H9 (cell line): ENCODE measurements around the gene ADH7. TPM values are rescaled to one million over a fixed set of nuclear protein-coding genes. Genes with fewer than 3 reads are reported as not detected.

Experiments
- DNase-seq: peaks from one replicate; pipeline ENCODE4 v3.0.0-alpha.2; 2017
- H2AFZ ChIP-seq: one replicate; pipeline ENCODE4 v1.6.1; 2013; ENCODE audit warnings: mild to moderate bottlenecking, low read length, control low read depth, moderate library complexity
- H2AK5ac ChIP-seq: 2 replicates; pipeline ENCODE4 v1.6.1; 2013; ENCODE audit warnings: low read length, control low read depth, mixed read lengths; ENCODE audit not compliant: insufficient read length
- H2BK120ac ChIP-seq: one replicate; pipeline ENCODE4 v1.6.1; 2013; ENCODE audit warnings: low read depth, mild to moderate bottlenecking, low read length, control low read depth, inconsistent platforms; ENCODE audit not compliant: poor library complexity, severe bottlenecking
- H2BK12ac ChIP-seq: 2 replicates; pipeline ENCODE4 v1.6.1; 2013; ENCODE audit warnings: low read length, control low read depth, mixed read lengths, low read depth; ENCODE audit not compliant: insufficient read length
- H2BK15ac ChIP-seq: 2 replicates; pipeline ENCODE4 v1.6.1; 2013; ENCODE audit warnings: low read depth, low read length, control low read depth
- H2BK20ac ChIP-seq: one replicate; pipeline ENCODE4 v1.6.1; 2013; ENCODE audit warnings: low read depth, mild to moderate bottlenecking, low read length, control low read depth, inconsistent platforms; ENCODE audit not compliant: poor library complexity, severe bottlenecking
- H2BK5ac ChIP-seq: 2 replicates; pipeline ENCODE4 v1.6.1; 2013; ENCODE audit warnings: low read length, control low read depth, mixed read lengths; ENCODE audit not compliant: insufficient read length
- H3K14ac ChIP-seq: 2 replicates; pipeline ENCODE4 v1.6.1; 2013; ENCODE audit warnings: low read length, control low read depth; ENCODE audit not compliant: insufficient read depth
- H3K18ac ChIP-seq: 2 replicates; pipeline ENCODE4 v1.6.1; 2013; ENCODE audit warnings: low read depth, mild to moderate bottlenecking, mixed read lengths, low read length, control low read depth; ENCODE audit not compliant: insufficient read length
- H3K23ac ChIP-seq: 2 replicates; pipeline ENCODE4 v1.6.1; 2013; ENCODE audit warnings: low read length, control low read depth, mixed read lengths, low read depth; ENCODE audit not compliant: insufficient read length
- H3K23me2 ChIP-seq: 2 replicates; pipeline ENCODE4 v1.6.1; 2013; ENCODE audit warnings: low read depth, mild to moderate bottlenecking, mixed read lengths, low read length, control low read depth; ENCODE audit not compliant: insufficient read length, poor library complexity, severe bottlenecking
- H3K27ac ChIP-seq: 2 replicates; pipeline ENCODE4 v1.5.1; 2013; ENCODE audit warnings: low read length, control low read depth, mixed read lengths, low read depth; ENCODE audit not compliant: insufficient read length
- H3K27me3 ChIP-seq: 2 replicates; pipeline ENCODE4 v1.6.1; 2013; ENCODE audit warnings: low read length, control low read depth, inconsistent platforms; ENCODE audit not compliant: insufficient read depth
- H3K4ac ChIP-seq: 2 replicates; pipeline ENCODE4 v1.6.1; 2013; ENCODE audit warnings: low read depth, mild to moderate bottlenecking, control low read depth, inconsistent platforms, low read length, moderate library complexity
- H3K4me1 ChIP-seq: 2 replicates; pipeline ENCODE4 v1.6.1; 2013; ENCODE audit warnings: low read length, control low read depth, inconsistent platforms; ENCODE audit not compliant: insufficient read depth
- H3K4me2 ChIP-seq: 2 replicates; pipeline ENCODE4 v1.6.1; 2013; ENCODE audit warnings: low read length, control low read depth, mixed read lengths; ENCODE audit not compliant: insufficient read length, insufficient read depth
- H3K56ac ChIP-seq: 2 replicates; pipeline ENCODE4 v1.6.1; 2013; ENCODE audit warnings: low read depth, mild to moderate bottlenecking, mixed read lengths, low read length, control low read depth; ENCODE audit not compliant: insufficient read length
- H3K79me1 ChIP-seq: 2 replicates; pipeline ENCODE4 v1.6.1; 2013; ENCODE audit warnings: low read depth, mild to moderate bottlenecking, moderate library complexity, low read length, control low read depth, inconsistent platforms; ENCODE audit not compliant: insufficient read depth, poor library complexity, severe bottlenecking
- H3K79me2 ChIP-seq: 2 replicates; pipeline ENCODE4 v1.6.1; 2013; ENCODE audit warnings: low read length, control low read depth, inconsistent platforms; ENCODE audit not compliant: insufficient read depth
- H3K9ac ChIP-seq: 2 replicates; pipeline ENCODE4 v1.6.1; 2013; ENCODE audit warnings: low read length, control low read depth, mixed read lengths; ENCODE audit not compliant: insufficient read length; ENCODE audit errors: extremely low read depth
- H3K9me3 ChIP-seq: one replicate; pipeline ENCODE4 v1.6.1; 2013; ENCODE audit warnings: low read depth, low read length, inconsistent platforms; ENCODE audit not compliant: control insufficient read depth
- H3T11ph ChIP-seq: one replicate; pipeline ENCODE4 v1.6.1; 2013; ENCODE audit warnings: mild to moderate bottlenecking, low read length, control low read depth, inconsistent platforms
- H4K20me1 ChIP-seq: one replicate; pipeline ENCODE4 v1.6.1; 2013; ENCODE audit not compliant: control insufficient read depth, insufficient read length, insufficient read depth
- H4K5ac ChIP-seq: 2 replicates; pipeline ENCODE4 v1.6.1; 2013; ENCODE audit warnings: low read depth, mild to moderate bottlenecking, mixed read lengths, low read length, control low read depth; ENCODE audit not compliant: insufficient read length
- H4K8ac ChIP-seq: replicated peaks from 2 replicates; pipeline ENCODE4 v1.6.1; 2013; ENCODE audit warnings: low read length, control low read depth, mixed read lengths, low read depth; ENCODE audit not compliant: insufficient read length
- H4K91ac ChIP-seq: 2 replicates; pipeline ENCODE4 v1.6.1; 2013; ENCODE audit warnings: low read depth, mild to moderate bottlenecking, moderate library complexity, mixed read lengths, low read length, control low read depth; ENCODE audit not compliant: insufficient read length
- H3K27ac Mint-ChIP-seq, 3 experiments: 2 replicates in 2 of 3; 3 replicates in 1 of 3; pipeline ENCODE4 v1.8.0; 2020 to 2021; ENCODE audit warnings: mixed read lengths in 3 of 3, mild to moderate bottlenecking in 1 of 3, moderate library complexity in 1 of 3
- H3K27me3 Mint-ChIP-seq: 2 replicates; pipeline ENCODE4 v1.8.0; 2021; ENCODE audit warnings: low read depth, mild to moderate bottlenecking, moderate library complexity, mixed read lengths
- H3K36me3 Mint-ChIP-seq, 3 experiments: 2 replicates in 2 of 3; 3 replicates in 1 of 3; pipeline ENCODE4 v1.8.0; 2020 to 2021; ENCODE audit warnings: low read depth in 3 of 3, mixed read lengths in 3 of 3; ENCODE audit not compliant: insufficient read depth in 1 of 3
- H3K4me1 Mint-ChIP-seq, 2 experiments: 2 replicates each; pipeline ENCODE4 v1.8.0; 2020; ENCODE audit warnings: mixed read lengths in 2 of 2
- H3K4me3 Mint-ChIP-seq, 2 experiments: 2 replicates in 1 of 2; 3 replicates in 1 of 2; pipeline ENCODE4 v1.8.0; 2020 to 2021; ENCODE audit warnings: mild to moderate bottlenecking in 2 of 2, mixed read lengths in 2 of 2, moderate library complexity in 1 of 2
- H3K9me3 Mint-ChIP-seq, 2 experiments: 2 replicates in 1 of 2; 3 replicates in 1 of 2; pipeline ENCODE4 v1.8.0; 2020; ENCODE audit warnings: mild to moderate bottlenecking in 2 of 2, mixed read lengths in 2 of 2, moderate library complexity in 1 of 2
- CTCF ChIP-seq: fragments of 200-600 bp; sonication (generic); conservative IDR thresholded peaks from 3 replicates; pipeline ENCODE4 v1.8.0; 2021; ENCODE audit warnings: antibody characterized with exemption, mild to moderate bottlenecking
- total RNA-seq: library from RNA; stranded (reverse); gene quantifications from 2 replicates; pipeline ENCODE4 v1.2.1, GENCODE V29; 2021

ADH7 gene
- total RNA-seq, 1 experiment from 2014 or later = not detected

- TF ChIP-seq CTCF = peak; percentile 40; the same call in 2 of the 3 replicates
- Histone ChIP-seq H3K14ac (no peak overlapping the region), H3K4ac (no peak overlapping the region), H3K27ac (no peak overlapping the region), H2BK12ac (no peak overlapping the region), H2BK5ac (no peak overlapping the region), H2BK20ac (no peak overlapping the region), H4K5ac (no peak overlapping the region), H2AFZ (no peak overlapping the region), H3K27me3 (no peaks in the 10 kb centered on the region), H4K8ac (no peak overlapping the region), H3T11ph (no peak overlapping the region), H3K18ac (no peak overlapping the region), H2BK15ac (no peak overlapping the region), H3K4me2 (no peak overlapping the region), H3K4me1 (no peaks in the 10 kb centered on the region), H3K56ac (no peak overlapping the region), H3K79me2 (no peaks in the 10 kb centered on the region), H3K9ac (no peak overlapping the region), H3K9me3 (no peaks in the 10 kb centered on the region), H3K23ac (no peak overlapping the region), H4K20me1 (no peaks in the 10 kb centered on the region), H3K23me2 (no peaks in the 10 kb centered on the region), H2BK120ac (no peak overlapping the region), H2AK5ac (no peak overlapping the region), H4K91ac (no peak overlapping the region), H3K79me1 (no peaks in the 10 kb centered on the region)
- no peaks in the 10 kb centered on the region for H3K9me3 Mint-ChIP-seq
- H3K4me3 Mint-ChIP-seq = no peak overlapping the region
- H3K27ac Mint-ChIP-seq = no peak overlapping the region
- no peaks in the 10 kb centered on the region for H3K27me3 Mint-ChIP-seq
- no peaks in the 10 kb centered on the region for H3K4me1 Mint-ChIP-seq
- no peaks in the 10 kb centered on the region for H3K36me3 Mint-ChIP-seq
- no peak for DNase-seq
These were observed 36.2 kb upstream of the ADH7 start for GRCh38 chr4:99471349-99471748.
